ENCODE data around the gene NLGN2. TPM values are rescaled to one million over a fixed set of nuclear protein-coding genes. Genes with fewer than 3 reads are reported as not detected.

NLGN2 gene
- total RNA-seq, 2 experiments from 2014 or later: 0.06 to 1.2 TPM

DNA sequence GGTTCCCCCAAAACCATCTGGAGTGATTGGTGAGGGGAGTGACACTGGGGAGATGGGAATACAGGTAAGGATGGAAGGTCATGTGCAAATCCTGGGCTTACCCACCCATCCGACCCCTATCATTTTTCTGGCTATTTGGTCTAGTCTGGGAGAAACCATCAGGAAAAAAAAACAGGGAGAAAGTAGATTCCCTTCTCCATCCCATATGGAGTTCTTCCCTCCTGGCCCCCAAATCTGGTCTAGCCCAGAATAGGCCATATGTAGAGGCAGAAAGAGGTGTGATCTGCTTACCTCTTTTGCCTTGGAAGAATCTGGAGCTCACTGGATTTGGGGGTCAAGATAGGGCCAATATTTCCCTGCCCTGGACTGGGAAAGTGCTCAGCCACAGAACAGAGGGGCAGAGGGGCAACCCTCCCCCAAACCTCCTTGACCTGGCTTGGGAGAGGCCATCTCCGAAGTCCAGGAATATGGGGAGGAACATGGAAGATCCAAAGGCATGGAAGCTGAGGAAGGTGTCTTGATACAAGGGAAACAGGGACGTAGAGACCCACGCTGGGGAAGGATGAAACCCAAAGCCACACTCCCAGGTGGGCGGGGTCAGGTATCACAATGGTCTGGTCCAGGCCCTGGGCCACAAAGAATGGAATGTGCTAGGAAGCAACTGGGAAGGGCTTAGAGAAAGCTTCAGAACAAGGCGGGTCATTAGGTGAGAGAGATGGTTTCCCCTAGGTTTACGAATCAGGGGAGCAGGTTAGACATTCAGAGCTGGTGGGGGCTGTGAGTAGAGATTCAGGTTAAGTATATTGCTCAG lies 53.4 kb downstream of the NLGN2 start:
- Histone ChIP-seq H3K27ac (ENCODE audit: low read depth, low read length, poor library complexity, severe bottlenecking) (no peak overlapping the region), H3K79me2 (ENCODE audit: insufficient read depth, low read depth, low read length) (no peaks in the 10 kb centered on the region), H4K20me1 (ENCODE audit: insufficient read depth, low read length) (no peaks in the 10 kb centered on the region), H3K4me3 (ENCODE audit: low read depth, low read length, poor library complexity, severe bottlenecking) (no peak overlapping the region), H3K9me2 (ENCODE audit: insufficient read depth, low read length) (no peaks in the 10 kb centered on the region), H3K36me3 (ENCODE audit: insufficient read depth, low read length) (peaks cover 6% of the 10 kb centered on the region; the same call in 1 of the 2 replicates), H3K9me3 (ENCODE audit: low read length) (no peaks in the 10 kb centered on the region), H3K4me2 (ENCODE audit: low read length) (no peak overlapping the region), H2AFZ (ENCODE audit: low read length) (no peak overlapping the region), H3K4me1 (ENCODE audit: insufficient read depth, low read length, poor library complexity, severe bottlenecking) (peaks cover 14% of the 10 kb centered on the region)
- TF ChIP-seq, protein P1, sequence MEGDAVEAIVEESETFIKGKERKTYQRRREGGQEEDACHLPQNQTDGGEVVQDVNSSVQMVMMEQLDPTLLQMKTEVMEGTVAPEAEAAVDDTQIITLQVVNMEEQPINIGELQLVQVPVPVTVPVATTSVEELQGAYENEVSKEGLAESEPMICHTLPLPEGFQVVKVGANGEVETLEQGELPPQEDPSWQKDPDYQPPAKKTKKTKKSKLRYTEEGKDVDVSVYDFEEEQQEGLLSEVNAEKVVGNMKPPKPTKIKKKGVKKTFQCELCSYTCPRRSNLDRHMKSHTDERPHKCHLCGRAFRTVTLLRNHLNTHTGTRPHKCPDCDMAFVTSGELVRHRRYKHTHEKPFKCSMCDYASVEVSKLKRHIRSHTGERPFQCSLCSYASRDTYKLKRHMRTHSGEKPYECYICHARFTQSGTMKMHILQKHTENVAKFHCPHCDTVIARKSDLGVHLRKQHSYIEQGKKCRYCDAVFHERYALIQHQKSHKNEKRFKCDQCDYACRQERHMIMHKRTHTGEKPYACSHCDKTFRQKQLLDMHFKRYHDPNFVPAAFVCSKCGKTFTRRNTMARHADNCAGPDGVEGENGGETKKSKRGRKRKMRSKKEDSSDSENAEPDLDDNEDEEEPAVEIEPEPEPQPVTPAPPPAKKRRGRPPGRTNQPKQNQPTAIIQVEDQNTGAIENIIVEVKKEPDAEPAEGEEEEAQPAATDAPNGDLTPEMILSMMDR (conservative IDR thresholded peaks at IDR 0.05; ENCODE audit: low read length): no peak
- TF ChIP-seq EZH2phosphoT487 (IDR thresholded peaks at IDR 0.05; ENCODE audit: borderline replicate concordance, low read depth, low read length): no peak
- POLR2A ChIA-PET: no interaction called here
- no TSS peak for BruUV-seq (replicated peaks)
- CTCF ChIA-PET (ENCODE audit: unreplicated experiment): no interaction called here
- intact Hi-C loops (cut with micrococcal nuclease; ENCODE audit: unreplicated experiment): no loop called here
- no peak for DNase-seq (ENCODE audit: low spot score)

DNA sequence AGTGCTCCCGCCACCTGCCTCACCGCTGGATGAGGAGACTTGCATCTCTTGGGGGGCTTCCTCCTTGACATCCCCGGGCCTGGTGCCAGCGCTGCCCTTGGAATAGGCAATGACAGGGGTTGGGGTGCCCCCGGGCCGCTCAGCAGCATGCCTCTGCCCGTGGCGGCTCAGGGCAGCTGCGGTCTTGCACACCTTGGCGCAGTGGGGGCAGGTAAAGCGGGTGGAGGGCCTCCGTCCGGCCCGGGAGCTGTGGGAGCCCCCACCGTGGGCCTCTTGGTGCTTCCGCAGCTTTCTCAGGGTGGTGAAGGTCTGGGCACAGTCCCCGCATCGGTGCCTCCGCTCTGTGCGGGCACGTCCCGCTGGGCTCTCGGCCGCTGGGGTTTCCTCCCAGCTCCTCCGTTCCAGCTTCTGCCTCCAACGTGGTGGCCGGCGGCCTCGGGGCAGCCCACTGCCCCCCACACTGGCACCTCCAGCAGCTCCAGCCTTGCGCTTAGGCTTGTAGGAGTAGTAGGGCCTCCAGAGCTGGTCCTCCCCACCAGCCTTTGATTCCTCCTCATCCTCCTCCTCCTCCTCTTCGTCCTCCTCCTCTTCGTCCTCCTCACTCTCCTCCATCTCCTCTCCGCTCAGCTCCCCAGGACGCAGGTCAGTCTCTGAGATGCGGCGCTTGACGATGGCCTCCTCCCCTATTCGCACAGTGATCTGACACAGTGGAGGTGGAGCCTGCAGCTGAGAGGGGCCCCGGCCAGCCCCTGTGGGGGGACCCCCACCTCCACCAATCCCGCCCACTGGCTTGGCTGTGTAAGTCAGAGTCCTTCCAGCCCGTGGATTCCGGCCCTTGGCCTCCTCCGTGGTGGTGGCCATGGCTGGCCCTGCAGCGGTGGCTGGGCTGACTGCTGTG lies 55.1 kb downstream of the NLGN2 start:
- Histone ChIP-seq H4K20me1 (ENCODE audit: insufficient read depth, low read length) (no peaks in the 10 kb centered on the region), H3K9me3 (ENCODE audit: low read length) (no peaks in the 10 kb centered on the region), H3K36me3 (ENCODE audit: insufficient read depth, low read length) (peaks cover 4% of the 10 kb centered on the region; the same call in 1 of the 2 replicates), H3K4me2 (ENCODE audit: low read length) (no peak overlapping the region), H3K9me2 (ENCODE audit: insufficient read depth, low read length) (no peaks in the 10 kb centered on the region), H2AFZ (ENCODE audit: low read length) (no peak overlapping the region), H3K27ac (ENCODE audit: low read depth, low read length, poor library complexity, severe bottlenecking) (no peak overlapping the region), H3K4me1 (ENCODE audit: insufficient read depth, low read length, poor library complexity, severe bottlenecking) (peaks cover 20% of the 10 kb centered on the region), H3K79me2 (ENCODE audit: insufficient read depth, low read depth, low read length) (no peaks in the 10 kb centered on the region), H3K4me3 (ENCODE audit: low read depth, low read length, poor library complexity, severe bottlenecking) (no peak overlapping the region)
- TF ChIP-seq EZH2phosphoT487 (IDR thresholded peaks at IDR 0.05; ENCODE audit: borderline replicate concordance, low read depth, low read length): no peak
- TF ChIP-seq, protein P1 (conservative IDR thresholded peaks at IDR 0.05; ENCODE audit: low read length): no peak
- intact Hi-C loops (cut with micrococcal nuclease; ENCODE audit: unreplicated experiment): no loop called here
- no peak for DNase-seq (ENCODE audit: low spot score)
- CTCF ChIA-PET (ENCODE audit: unreplicated experiment): no interaction called here
- POLR2A ChIA-PET: no interaction called here
- no TSS peak for BruUV-seq (replicated peaks)

Measured in OCI-LY7 (cell line).